Vagina (tissue), 2 donors: ENCODE measurements around the gene ST7.

Experiments used
- CTCF ChIP-seq, 3 experiments: fragments of 450-650 bp in 2 of 3; fragments of 200-600 bp in 1 of 3; sonication (generic) in 1 of 3; IDR thresholded peaks; one replicate each; pipeline ENCODE4 v1.5.1; 2017 to 2019; ENCODE audit warnings: antibody characterized with exemption in 3 of 3, mild to moderate bottlenecking in 2 of 3, moderate library complexity in 2 of 3
- POLR2A ChIP-seq, 2 donors: fragments of 450-650 bp; IDR thresholded peaks; one replicate each; pipeline ENCODE4 v1.6.1; 2017; ENCODE audit warnings: antibody characterized with exemption in 2 of 2, mild to moderate bottlenecking in 2 of 2, moderate library complexity in 2 of 2
- POLR2AphosphoS5 ChIP-seq, 2 donors: sonication (generic); formaldehyde crosslinking; IDR thresholded peaks; one replicate each; pipeline ENCODE4 v1.9.0; 2017; ENCODE audit warnings: antibody characterized with exemption in 2 of 2, mild to moderate bottlenecking in 2 of 2, low read depth in 1 of 2; ENCODE audit not compliant: insufficient read depth in 1 of 2

- TF ChIP-seq CTCF (IDR thresholded peaks at IDR 0.05) (no peak), POLR2AphosphoS5 (IDR thresholded peaks at IDR 0.05; ENCODE audit: insufficient read depth in 1 of 2, low read depth in 1 of 2) (no peak), POLR2A (IDR thresholded peaks at IDR 0.05) (no peak)
These were observed 51.6 kb downstream of the ST7 start for GRCh38 chr7:117004899-117005298.
